ENCODE results near the gene GALT. TPM values are rescaled to one million over a fixed set of nuclear protein-coding genes. Genes with fewer than 3 reads are reported as not detected.

Gene GALT
- total and polyA plus RNA-seq, 4 donors = 58.6 to 196 (median 115) TPM

DNA sequence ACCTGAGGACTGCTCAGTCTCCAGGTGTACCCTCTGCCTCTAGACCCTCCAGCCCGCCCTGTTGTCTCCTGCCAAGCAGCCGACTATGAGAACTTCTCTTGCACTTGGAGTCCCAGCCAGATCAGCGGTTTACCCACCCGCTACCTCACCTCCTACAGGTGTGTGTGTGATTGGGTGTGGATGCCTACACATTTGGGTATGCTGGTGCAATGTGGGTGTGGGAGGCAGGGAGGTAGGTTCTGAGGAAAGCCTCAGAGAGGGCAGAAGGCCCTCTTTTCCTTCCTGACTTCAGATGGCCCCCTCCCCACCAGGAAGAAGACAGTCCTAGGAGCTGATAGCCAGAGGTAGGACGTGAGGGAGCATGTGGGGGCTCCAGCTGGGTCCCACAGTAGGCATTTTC lies 10.5 kb downstream of the GALT start:
- WGBS = 92% methylated on average over 5 of the region's 5 CpGs
- no peak for DNase-seq (ENCODE audit: low spot score)
- Histone ChIP-seq H3K9me3 (ENCODE audit: control insufficient read depth in 4 of 4, low read length in 3 of 4) (no peaks in the 10 kb centered on the region), H3K4me1 (ENCODE audit: control insufficient read depth in 4 of 4, insufficient read depth in 4 of 4, low read length in 3 of 4) (peaks cover 6 to 22% (median 17%) of the 10 kb centered on the region in 4 donors), H3K27me3 (ENCODE audit: control insufficient read depth in 4 of 4, insufficient read depth in 4 of 4, low read length in 3 of 4) (no peaks in the 10 kb centered on the region), H3K27ac (ENCODE audit: low read depth in 1 of 2, low read length in 2 of 2) (no peak overlapping the region), H3K4me3 (ENCODE audit: low read depth in 1 of 3, low read length in 3 of 3) (no peak overlapping the region), H3K36me3 (ENCODE audit: control insufficient read depth in 4 of 4, insufficient read depth in 3 of 4, low read depth in 1 of 4, low read length in 3 of 4) (peaks cover 0 to 11% (median 0%) of the 10 kb centered on the region in 4 donors), H3K9ac (ENCODE audit: low read depth in 1 of 2, low read length in 2 of 2) (no peak overlapping the region)
- TF ChIP-seq HNF4A (conservative IDR thresholded peaks at IDR 0.05) (no peak), NR2F2 (IDR thresholded peaks at IDR 0.05) (no peak)
- TF ChIP-seq, protein P1, sequence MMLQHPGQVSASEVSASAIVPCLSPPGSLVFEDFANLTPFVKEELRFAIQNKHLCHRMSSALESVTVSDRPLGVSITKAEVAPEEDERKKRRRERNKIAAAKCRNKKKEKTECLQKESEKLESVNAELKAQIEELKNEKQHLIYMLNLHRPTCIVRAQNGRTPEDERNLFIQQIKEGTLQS (IDR thresholded peaks at IDR 0.05) = no peak

DNA sequence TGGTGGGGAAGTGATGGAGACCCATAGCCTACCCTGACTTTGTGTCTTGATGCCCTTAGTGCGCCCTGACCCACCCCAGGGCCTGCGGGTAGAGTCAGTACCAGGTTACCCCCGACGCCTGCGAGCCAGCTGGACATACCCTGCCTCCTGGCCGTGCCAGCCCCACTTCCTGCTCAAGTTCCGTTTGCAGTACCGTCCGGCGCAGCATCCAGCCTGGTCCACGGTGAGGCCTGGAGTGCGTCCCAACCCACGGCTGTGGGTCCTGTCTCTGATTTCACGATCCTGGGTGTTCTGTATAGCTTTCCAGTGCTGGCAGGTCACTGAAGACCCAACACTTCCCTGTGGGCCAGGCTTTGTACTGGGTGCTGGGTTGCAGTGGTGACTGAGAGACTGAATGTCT lies 12.0 kb downstream of the GALT start:
- H3K4me3 ChIP-seq (ENCODE audit: low read depth in 1 of 3, low read length in 3 of 3) = no peak overlapping the region
- no peak overlapping the region for H3K27ac ChIP-seq (ENCODE audit: low read depth in 1 of 2, low read length in 2 of 2)
- no peak overlapping the region for H3K9ac ChIP-seq (ENCODE audit: low read depth in 1 of 2, low read length in 2 of 2)
- WGBS = 97% methylated on average over 14 of the region's 14 CpGs
- H3K36me3 ChIP-seq (ENCODE audit: control insufficient read depth in 4 of 4, insufficient read depth in 3 of 4, low read depth in 1 of 4, low read length in 3 of 4) = peaks cover 0 to 14% (median 0%) of the 10 kb centered on the region in 4 donors
- no peak for DNase-seq (ENCODE audit: low spot score)
- no peak for TF ChIP-seq RAD21 (IDR thresholded peaks at IDR 0.05)
- no peak for TF ChIP-seq FOXA1 (IDR thresholded peaks at IDR 0.05)
- no peak for TF ChIP-seq SP1 (IDR thresholded peaks at IDR 0.05)
- TF ChIP-seq HNF4A (conservative IDR thresholded peaks at IDR 0.05) = no peak
- no peak for TF ChIP-seq YY1 (IDR thresholded peaks at IDR 0.05)
- no peak for TF ChIP-seq JUND (IDR thresholded peaks at IDR 0.05)
- TF ChIP-seq RXRA (IDR thresholded peaks at IDR 0.05) = no peak
- TF ChIP-seq, protein P2, sequence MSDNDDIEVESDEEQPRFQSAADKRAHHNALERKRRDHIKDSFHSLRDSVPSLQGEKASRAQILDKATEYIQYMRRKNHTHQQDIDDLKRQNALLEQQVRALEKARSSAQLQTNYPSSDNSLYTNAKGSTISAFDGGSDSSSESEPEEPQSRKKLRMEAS (IDR thresholded peaks at IDR 0.05) = no peak
- no peaks in the 10 kb centered on the region for H3K27me3 ChIP-seq (ENCODE audit: control insufficient read depth in 4 of 4, insufficient read depth in 4 of 4, low read length in 3 of 4)
- peaks cover 4 to 8% (median 6%) of the 10 kb centered on the region in 4 donors for H3K4me1 ChIP-seq (ENCODE audit: control insufficient read depth in 4 of 4, insufficient read depth in 4 of 4, low read length in 3 of 4)
- no peaks in the 10 kb centered on the region for H3K9me3 ChIP-seq (ENCODE audit: control insufficient read depth in 4 of 4, low read length in 3 of 4)

DNA sequence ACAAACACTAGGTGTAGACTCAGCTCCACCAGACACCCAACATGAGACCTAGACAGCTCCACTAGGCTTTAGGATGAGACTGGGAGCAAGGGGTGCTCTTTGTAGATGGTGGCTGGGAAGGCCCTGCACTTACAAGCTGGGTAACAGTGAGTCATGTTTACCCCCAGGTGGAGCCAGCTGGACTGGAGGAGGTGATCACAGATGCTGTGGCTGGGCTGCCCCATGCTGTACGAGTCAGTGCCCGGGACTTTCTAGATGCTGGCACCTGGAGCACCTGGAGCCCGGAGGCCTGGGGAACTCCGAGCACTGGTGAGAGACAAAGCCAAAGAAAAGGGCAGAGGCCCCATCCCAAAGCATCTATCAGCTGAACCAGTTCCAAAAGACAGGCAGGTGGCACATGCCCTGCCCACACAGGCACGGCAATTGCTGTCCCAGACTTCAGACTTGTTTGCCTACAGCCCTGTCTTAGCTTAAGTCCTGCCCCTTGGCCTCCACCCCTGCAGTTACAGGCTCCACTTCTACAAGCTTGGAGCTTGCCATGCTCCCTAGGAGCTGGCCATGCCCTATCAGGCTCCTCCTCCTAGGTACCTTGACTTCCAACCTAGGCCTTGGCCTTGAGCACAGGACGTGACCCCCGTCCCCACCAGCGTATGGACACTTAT lies 13.2 kb downstream of the GALT start:
- no peaks in the 10 kb centered on the region for H3K9me3 ChIP-seq (ENCODE audit: control insufficient read depth in 4 of 4, low read length in 3 of 4)
- H3K27ac ChIP-seq (ENCODE audit: low read depth in 1 of 2, low read length in 2 of 2) = no peak overlapping the region
- H3K4me1 ChIP-seq (ENCODE audit: control insufficient read depth in 4 of 4, insufficient read depth in 4 of 4, low read length in 3 of 4) = peaks cover 2 to 11% (median 6%) of the 10 kb centered on the region in 4 donors
- H3K4me3 ChIP-seq (ENCODE audit: low read depth in 1 of 3, low read length in 3 of 3) = no peak overlapping the region
- WGBS = 85% methylated on average over 8 of the region's 8 CpGs
- no peaks in the 10 kb centered on the region for H3K27me3 ChIP-seq (ENCODE audit: control insufficient read depth in 4 of 4, insufficient read depth in 4 of 4, low read length in 3 of 4)
- peaks cover 0 to 14% (median 0%) of the 10 kb centered on the region in 4 donors for H3K36me3 ChIP-seq (ENCODE audit: control insufficient read depth in 4 of 4, insufficient read depth in 3 of 4, low read depth in 1 of 4, low read length in 3 of 4)
- no peak for TF ChIP-seq GABPA (IDR thresholded peaks at IDR 0.05 in 1 of 2, conservative IDR thresholded peaks at IDR 0.05 in 1 of 2)
- no peak for TF ChIP-seq FOXA1 (IDR thresholded peaks at IDR 0.05)
- TF ChIP-seq SP1 (IDR thresholded peaks at IDR 0.05) = no peak
- TF ChIP-seq RAD21 (IDR thresholded peaks at IDR 0.05) = no peak
- TF ChIP-seq TAF1 (conservative IDR thresholded peaks at IDR 0.05) = no peak
- TF ChIP-seq, protein P2 (IDR thresholded peaks at IDR 0.05) = no peak
- H3K9ac ChIP-seq (ENCODE audit: low read depth in 1 of 2, low read length in 2 of 2) = no peak overlapping the region
- no peak for DNase-seq (ENCODE audit: low spot score)

Measured in liver (tissue), 9 donors.